Sigmoid colon (tissue), 7 donors: ENCODE results near the gene NFE2L1. TPM values are rescaled to one million over a fixed set of nuclear protein-coding genes. Genes with fewer than 3 reads are reported as not detected.
A peak's percentile ranks its signal among the peaks of the same experiment; 100 is the strongest.

Experiments used
- DNase-seq: peaks from one replicate; pipeline ENCODE4 v3.0.0-alpha.2; 2019
- H3K27ac ChIP-seq, 4 donors: fragments of 200-600 bp; sonication (generic); one replicate each; pipeline ENCODE4 v1.5.1; 2016 to 2019; ENCODE audit warnings: mild to moderate bottlenecking in 1 of 4
- H3K27me3 ChIP-seq, 3 donors: fragments of 200-600 bp; sonication (generic); one replicate each; pipeline ENCODE4 v1.5.1; 2019; ENCODE audit warnings: mild to moderate bottlenecking in 1 of 3
- H3K36me3 ChIP-seq, 4 donors: fragments of 200-600 bp; sonication (generic); one replicate each; pipeline ENCODE4 v1.5.1; 2016 to 2019
- H3K4me1 ChIP-seq, 4 donors: fragments of 200-600 bp; sonication (generic); one replicate each; pipeline ENCODE4 v1.5.1; 2017 to 2019
- H3K4me3 ChIP-seq, 4 donors: fragments of 200-600 bp; sonication (generic); one replicate each; pipeline ENCODE4 v1.5.1; 2017 to 2019; ENCODE audit warnings: mild to moderate bottlenecking in 2 of 4, moderate library complexity in 1 of 4
- H3K9me3 ChIP-seq, 4 donors: fragments of 200-600 bp in 3 of 4; sonication (generic) in 3 of 4; one replicate each; pipeline versions ENCODE4 v1.5.1 to v1.6.1; 2013 to 2019
- CTCF ChIP-seq, 4 experiments: fragments of 450-650 bp in 3 of 4; fragments of 200-600 bp in 1 of 4; IDR thresholded peaks; one replicate each; pipeline ENCODE4 v1.5.1; 2016 to 2019; ENCODE audit warnings: antibody characterized with exemption in 4 of 4, mild to moderate bottlenecking in 3 of 4, moderate library complexity in 2 of 4
- EP300 ChIP-seq, 4 donors: sonication (generic); formaldehyde crosslinking; IDR thresholded peaks; one replicate each; pipeline ENCODE4 v1.6.1; 2017; ENCODE audit warnings: antibody characterized with exemption in 4 of 4
- POLR2A ChIP-seq, 2 donors: fragments of 450-650 bp; IDR thresholded peaks; one replicate each; pipeline ENCODE4 v1.6.1; 2016; ENCODE audit warnings: antibody characterized with exemption in 2 of 2, mild to moderate bottlenecking in 2 of 2, moderate library complexity in 2 of 2
- POLR2AphosphoS5 ChIP-seq, 4 donors: sonication (generic); formaldehyde crosslinking; IDR thresholded peaks; one replicate each; pipeline ENCODE4 v1.6.1; 2017; ENCODE audit warnings: antibody characterized with exemption in 4 of 4
- WGBS, 2 donors: extraction: QIAGEN DNeasy Blood & Tissue Kit; methylation state at CpG; one replicate each; pipeline ENCODE4 v1.1.7; 2013; 5-methylcytosine and 5-hydroxymethylcytosine counted together
- intact Hi-C: fragments of 100-400 bp; cut with DNase I; formaldehyde crosslinking; loops from one replicate; pipeline ENCODE4 v1.15.1; 2023
- polyA plus RNA-seq, 3 donors: library from polyadenylated mRNA; stranded (reverse); fragments of 200-250 nt; gene quantifications; one replicate each; pipeline ENCODE4 v1.2.3, GENCODE V29; 2013
- total RNA-seq, 4 donors: library from RNA; depleted of rRNA; stranded (reverse); fragments of >200 nt; gene quantifications; one replicate each; pipeline ENCODE4 v1.1.0, GENCODE V29; 2016
- donor health status: healthy with polysubstance abuse.
- donor health status: Bipolar disorder and iron deficiency.
- donor health status: healthy.

The NFE2L1 gene
- total and polyA plus RNA-seq, 7 donors = 44.4 to 174 (median 134) TPM

GRCh38 chr17:48057626-48058025 is 9.5 kb downstream of the NFE2L1 start:
- Histone ChIP-seq H3K36me3 (peaks cover 28 to 68% (median 63%) of the 10 kb centered on the region in 4 donors), H3K27me3 (no peaks in the 10 kb centered on the region)
- 90% methylated on average over 4 of the region's 4 CpGs for WGBS, 2 donors

GRCh38 chr17:48058393-48059124 is 10.4 kb downstream of the NFE2L1 start:
- TF ChIP-seq POLR2A (IDR thresholded peaks at IDR 0.05) (no peak), EP300 (IDR thresholded peaks at IDR 0.05) (no peak), CTCF (IDR thresholded peaks at IDR 0.05) (no peak), POLR2AphosphoS5 (IDR thresholded peaks at IDR 0.05) (no peak)
- Histone ChIP-seq H3K27me3 (no peaks in the 10 kb centered on the region), H3K9me3 (no peaks in the 10 kb centered on the region), H3K4me3 (no peak overlapping the region), H3K27ac (no peak overlapping the region), H3K36me3 (peaks cover 32 to 78% (median 63%) of the 10 kb centered on the region in 4 donors), H3K4me1 (peaks cover 0 to 28% (median 24%) of the 10 kb centered on the region in 4 donors)
- intact Hi-C loops = no loop called here
- 84 to 91% methylated on average over 11 of the region's 11 CpGs for WGBS, 2 donors
- no peak for DNase-seq

More at GRCh38 chr17:48057626-48058025, 9.5 kb downstream of the NFE2L1 start:
- intact Hi-C loops = no loop called here
- Histone ChIP-seq H3K4me3 (no peak overlapping the region), H3K4me1 (peaks cover 0 to 37% (median 33%) of the 10 kb centered on the region in 4 donors), H3K9me3 (no peaks in the 10 kb centered on the region), H3K27ac (no peak overlapping the region)
- no peak for TF ChIP-seq CTCF (IDR thresholded peaks at IDR 0.05)
- no peak for DNase-seq

- intact Hi-C loops = no loop called here
- TF ChIP-seq POLR2A (IDR thresholded peaks at IDR 0.05) = no peak
- no peak for TF ChIP-seq EP300 (IDR thresholded peaks at IDR 0.05)
- TF ChIP-seq CTCF (IDR thresholded peaks at IDR 0.05) = no peak
- no peak for TF ChIP-seq POLR2AphosphoS5 (IDR thresholded peaks at IDR 0.05)
- Histone ChIP-seq H3K4me1 (peaks cover 0 to 21% (median 17%) of the 10 kb centered on the region in 4 donors), H3K9me3 (no peaks in the 10 kb centered on the region), H3K36me3 (peaks cover 32 to 81% (median 65%) of the 10 kb centered on the region in 4 donors), H3K4me3 (no peak overlapping the region), H3K27me3 (no peaks in the 10 kb centered on the region), H3K27ac (peak overlapping the region in 2 of 4 donors; percentile 11 to 25)
- 95 to 96% methylated on average over 32 of the region's 32 CpGs for WGBS, 2 donors
- peak; percentile 20 for DNase-seq
Measured at GRCh38 chr17:48059125-48059668, 11.0 kb downstream of the NFE2L1 start.

GRCh38 chr17:48060249-48060648 is 12.1 kb downstream of the NFE2L1 start:
- DNase-seq = peak; percentile 62
- H3K9me3 ChIP-seq = no peaks in the 10 kb centered on the region
- WGBS, 2 donors = 80 to 82% methylated on average over 7 of the region's 7 CpGs
- no peak for TF ChIP-seq CTCF (IDR thresholded peaks at IDR 0.05)
- TF ChIP-seq EP300 (IDR thresholded peaks at IDR 0.05) = no peak
- TF ChIP-seq POLR2A (IDR thresholded peaks at IDR 0.05) = no peak
- no peak for TF ChIP-seq POLR2AphosphoS5 (IDR thresholded peaks at IDR 0.05)
- peak overlapping the region in 2 of 4 donors; percentile 21 to 25 for H3K27ac ChIP-seq
- H3K36me3 ChIP-seq = peaks cover 32 to 89% (median 68%) of the 10 kb centered on the region in 4 donors
- H3K4me3 ChIP-seq = no peak overlapping the region
- peaks cover 0 to 11% (median 7%) of the 10 kb centered on the region in 4 donors for H3K4me1 ChIP-seq
- intact Hi-C loops = no loop called here
- H3K27me3 ChIP-seq = no peaks in the 10 kb centered on the region
